ENCODE results near the gene KCTD11. TPM values are rescaled to one million over a fixed set of nuclear protein-coding genes. Genes with fewer than 3 reads are reported as not detected.

The KCTD11 gene
- total RNA-seq, 1 experiment from 2014 or later = 5.3 TPM

GRCh38 chr17:7304179-7304578 lies 47.8 kb upstream of the KCTD11 start:
- no peak overlapping the region for H2BK15ac ChIP-seq (ENCODE audit: low read depth, low read length)
- no peak overlapping the region for H4K5ac ChIP-seq (ENCODE audit: insufficient read length, low read depth, low read length)
- no peak overlapping the region for H2AFZ ChIP-seq (ENCODE audit: low read length)
- H3K23ac ChIP-seq (ENCODE audit: insufficient read length, low read depth, low read length) = no peak overlapping the region
- WGBS (ENCODE audit: extremely low coverage, insufficient read length, low lambda C conversion rate) = no CpG with 5 or more reads among the region's 7 CpGs
- H3K4me1 ChIP-seq (ENCODE audit: insufficient read depth, low read length) = peaks cover 2% of the 10 kb centered on the region; the same call in 1 of the 2 replicates
- TF ChIP-seq CTCF (conservative IDR thresholded peaks at IDR 0.05) = no peak
- H4K91ac ChIP-seq (ENCODE audit: insufficient read length, low read depth, low read length) = no peak overlapping the region
- no peak overlapping the region for H3K27ac ChIP-seq (ENCODE audit: insufficient read length, low read depth, low read length)
- H3K79me1 ChIP-seq (ENCODE audit: insufficient read depth, low read depth, low read length, poor library complexity, severe bottlenecking) = no peaks in the 10 kb centered on the region
- H3K4me2 ChIP-seq (ENCODE audit: insufficient read depth, insufficient read length, low read length) = no peak overlapping the region
- Mint-ChIP-seq H3K4me3 (no peak overlapping the region), H3K27ac (no peak overlapping the region), H3K9me3 (peaks cover 0 to 6% of the 10 kb centered on the region in 2 experiments; a peak in 1 of 5 replicates), H3K4me1 (peaks cover 8% of the 10 kb centered on the region in 2 experiments), H3K27me3 (ENCODE audit: low read depth) (peaks cover 12% of the 10 kb centered on the region), H3K36me3 (ENCODE audit: insufficient read depth in 1 of 3, low read depth in 3 of 3) (peaks cover 2 to 10% (median 7%) of the 10 kb centered on the region in 3 experiments; a peak in 6 of 7 replicates)
- no peak overlapping the region for H3K18ac ChIP-seq (ENCODE audit: insufficient read length, low read depth, low read length)
- H2AK5ac ChIP-seq (ENCODE audit: insufficient read length, low read length) = no peak overlapping the region
- H3T11ph ChIP-seq (ENCODE audit: low read length) = no peak overlapping the region
- peaks cover 9% of the 10 kb centered on the region for H3K23me2 ChIP-seq (ENCODE audit: insufficient read length, low read depth, low read length, poor library complexity, severe bottlenecking)
- H2BK12ac ChIP-seq (ENCODE audit: insufficient read length, low read depth, low read length) = no peak overlapping the region
- H3K4ac ChIP-seq (ENCODE audit: low read depth, low read length) = no peak overlapping the region
- DNase-seq = no peak
- no peaks in the 10 kb centered on the region for H3K9me3 ChIP-seq (ENCODE audit: control insufficient read depth, low read depth, low read length)
- H2BK120ac ChIP-seq (ENCODE audit: low read depth, low read length, poor library complexity, severe bottlenecking) = no peak overlapping the region
- H3K9ac ChIP-seq (ENCODE audit: extremely low read depth, insufficient read length, low read length) = no peak overlapping the region
- no peaks in the 10 kb centered on the region for H4K20me1 ChIP-seq (ENCODE audit: control insufficient read depth, insufficient read depth, insufficient read length)
- H3K14ac ChIP-seq (ENCODE audit: insufficient read depth, low read length) = no peak overlapping the region
- H4K8ac ChIP-seq (replicated peaks; ENCODE audit: insufficient read length, low read depth, low read length) = no peak overlapping the region
- H3K79me2 ChIP-seq (ENCODE audit: insufficient read depth, low read length) = peaks cover 11% of the 10 kb centered on the region
- no peaks in the 10 kb centered on the region for H3K27me3 ChIP-seq (ENCODE audit: insufficient read depth, low read length)
- H2BK20ac ChIP-seq (ENCODE audit: low read depth, low read length, poor library complexity, severe bottlenecking) = no peak overlapping the region
- H3K56ac ChIP-seq (ENCODE audit: insufficient read length, low read depth, low read length) = no peak overlapping the region
- no peak overlapping the region for H2BK5ac ChIP-seq (ENCODE audit: insufficient read length, low read length)

All from H9 (cell line).